ENCODE data around the gene GSTA2. TPM values are rescaled to one million over a fixed set of nuclear protein-coding genes. Genes with fewer than 3 reads are reported as not detected.

Gene GSTA2
- total and polyA plus RNA-seq, 12 donors, result 0.32 to 8.4 (median 2.0) TPM

GRCh38 chr6:52729576-52729975 lies 33.7 kb downstream of the GSTA2 start:
- no peaks in the 10 kb centered on the region for H3K9me3 ChIP-seq (replicated peaks in 1 of 3)
- peaks cover 3 to 21% of the 10 kb centered on the region in 2 donors for H3K4me1 ChIP-seq (replicated peaks in 1 of 2)
- H3K27ac ChIP-seq, result peak overlapping the region in 1 of 5 donors; percentile 8
- peak in 5 of 7 donors; percentile 31 to 71 (median 56) for DNase-seq
- H3K4me3 ChIP-seq, result no peak overlapping the region
- intact Hi-C loops (cut with DNase I), result no loop called here
- TF ChIP-seq POLR2A (IDR thresholded peaks at IDR 0.05) (no peak), CTCF (IDR thresholded peaks at IDR 0.05) (no peak)
- 50 to 77% (median 62%) methylated on average over 1 of the region's 1 CpG for WGBS, 4 donors
- no peaks in the 10 kb centered on the region for H3K27me3 ChIP-seq
- H3K36me3 ChIP-seq (replicated peaks in 1 of 2), result no peaks in the 10 kb centered on the region

- peaks cover 10 to 31% of the 10 kb centered on the region in 2 donors for H3K4me1 ChIP-seq (replicated peaks in 1 of 2)
- no peak for DNase-seq
- WGBS, 4 donors, result 73 to 80% (median 78%) methylated on average over 3 of the region's 3 CpGs
- no peaks in the 10 kb centered on the region for H3K36me3 ChIP-seq (replicated peaks in 1 of 2)
- H3K9me3 ChIP-seq (replicated peaks in 1 of 3), result no peaks in the 10 kb centered on the region
- no peak overlapping the region for H3K4me3 ChIP-seq
- no peak for TF ChIP-seq POLR2A (IDR thresholded peaks at IDR 0.05)
- TF ChIP-seq CTCF (IDR thresholded peaks at IDR 0.05), result no peak
- no peak overlapping the region for H3K27ac ChIP-seq
- no peaks in the 10 kb centered on the region for H3K27me3 ChIP-seq
- intact Hi-C loops (cut with DNase I), result no loop called here
Measured at GRCh38 chr6:52728394-52728793, 34.9 kb downstream of the GSTA2 start.

DNA sequence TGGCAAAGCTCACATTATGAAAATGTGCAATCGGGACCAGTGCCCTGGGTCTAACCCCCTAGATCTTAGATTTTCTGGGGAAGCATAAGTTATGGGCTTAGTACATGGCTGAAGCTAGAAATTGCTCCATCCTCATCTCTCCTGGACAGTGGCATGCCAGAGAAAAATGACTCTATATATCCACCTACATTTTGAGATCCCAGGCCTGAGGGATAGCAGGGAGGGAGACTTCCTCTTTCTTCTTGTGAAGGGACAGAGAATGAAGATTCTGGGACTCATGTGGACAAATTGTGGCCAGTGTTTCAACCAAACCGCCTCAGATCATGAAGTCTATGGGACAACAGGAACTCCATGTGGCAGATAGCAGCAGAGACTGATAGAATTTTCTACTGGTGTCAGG lies 35.4 kb downstream of the GSTA2 start:
- Histone ChIP-seq H3K4me1 (replicated peaks in 1 of 2) (peaks cover 10 to 31% of the 10 kb centered on the region in 2 donors), H3K27ac (no peak overlapping the region), H3K4me3 (no peak overlapping the region), H3K27me3 (no peaks in the 10 kb centered on the region), H3K36me3 (replicated peaks in 1 of 2) (no peaks in the 10 kb centered on the region), H3K9me3 (replicated peaks in 1 of 3) (no peaks in the 10 kb centered on the region)
- 89 to 95% (median 92%) methylated on average over 2 of the region's 2 CpGs for WGBS, 4 donors
- intact Hi-C loops (cut with DNase I), result no loop called here
- TF ChIP-seq POLR2A (IDR thresholded peaks at IDR 0.05) (no peak), CTCF (IDR thresholded peaks at IDR 0.05) (no peak)
- DNase-seq, result peak in 1 of 7 donors; percentile 2

DNA sequence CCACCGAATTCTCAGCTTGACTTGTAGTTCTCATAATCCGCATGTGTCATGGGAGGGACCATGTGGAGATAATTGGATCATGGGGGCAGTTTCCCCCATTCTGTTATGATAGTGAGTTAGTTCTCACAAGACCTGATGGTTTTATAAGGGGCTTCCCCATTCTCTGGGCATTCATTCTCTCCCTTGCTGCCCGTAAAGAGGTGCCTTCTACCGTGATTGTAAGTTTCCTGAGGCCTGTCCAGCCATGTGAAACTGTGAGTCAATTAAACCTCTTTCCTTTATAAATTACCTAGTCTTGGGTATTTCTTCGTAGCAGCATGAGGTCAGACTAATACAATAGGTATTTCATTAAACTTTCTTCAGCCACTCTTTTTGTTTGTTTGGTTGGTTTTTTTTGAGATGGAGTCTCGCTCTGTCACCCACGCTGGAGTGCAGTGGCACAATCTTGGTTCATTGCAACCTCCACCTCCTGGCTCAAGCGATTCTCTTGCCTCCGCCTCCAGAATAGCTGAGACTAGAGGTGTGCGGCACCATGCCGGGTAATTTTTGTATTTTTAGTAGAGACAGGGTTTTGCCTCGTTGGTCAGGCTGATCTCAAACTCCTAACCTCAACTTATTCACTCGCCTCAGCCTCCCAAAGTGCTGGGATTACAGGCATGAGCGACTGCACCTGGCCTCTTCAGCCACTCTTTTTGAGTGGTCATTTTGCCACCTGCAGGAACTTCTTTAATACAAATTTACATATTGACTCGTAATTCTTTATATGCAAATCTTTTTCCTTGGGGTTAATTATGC lies 36.3 kb downstream of the GSTA2 start:
- no peaks in the 10 kb centered on the region for H3K36me3 ChIP-seq (replicated peaks in 1 of 2)
- intact Hi-C loops (cut with DNase I), result no loop called here
- no peak for TF ChIP-seq POLR2A (IDR thresholded peaks at IDR 0.05)
- TF ChIP-seq CTCF (IDR thresholded peaks at IDR 0.05), result no peak
- DNase-seq, result no peak
- H3K4me3 ChIP-seq, result no peak overlapping the region
- H3K9me3 ChIP-seq (replicated peaks in 1 of 3), result no peaks in the 10 kb centered on the region
- H3K27ac ChIP-seq, result peak overlapping the region in 1 of 5 donors; percentile 10
- peaks cover 10 to 31% of the 10 kb centered on the region in 2 donors for H3K4me1 ChIP-seq (replicated peaks in 1 of 2)
- 91 to 94% (median 93%) methylated on average over 15 of the region's 15 CpGs for WGBS, 4 donors
- H3K27me3 ChIP-seq, result no peaks in the 10 kb centered on the region

Measured in adrenal gland (tissue), 12 donors.